Measurements from ENCODE around the gene C3orf70. TPM values are rescaled to one million over a fixed set of nuclear protein-coding genes. Genes with fewer than 3 reads are reported as not detected.

Gene C3orf70
- total and polyA plus RNA-seq, 4 experiments from 2014 or later: not detected

- ChIA-PET CTCF (ENCODE audit: partially characterized antibody) (interaction anchor here (1.3 to 2.5 kb wide), 3 partner anchors 10 to 16 kb away, joined by 3 to 10 read pairs (median 4); no protein-coding TSS in a partner anchor), POLR2A (ENCODE audit: partially characterized antibody) (no interaction called here)
- Histone ChIP-seq H3K27ac (ENCODE audit: low read depth, low read length) (no peak overlapping the region), H3K4me3 (ENCODE audit: low read length in 2 of 2) (no peak overlapping the region), H3K9me3 (ENCODE audit: control insufficient read depth in 1 of 2, low read length in 2 of 2) (no peaks in the 10 kb centered on the region), H3K36me3 (ENCODE audit: insufficient read depth, low read length) (no peaks in the 10 kb centered on the region), H3K4me1 (ENCODE audit: insufficient read depth, low read length) (no peaks in the 10 kb centered on the region), H3K27me3 (ENCODE audit: insufficient read depth, low read length) (no peaks in the 10 kb centered on the region)
- DNase-seq: no peak
- peaks cover 0 to 2% (median 0%) of the 10 kb centered on the region in 8 donors for H3K9me3 Mint-ChIP-seq
- H3K36me3 Mint-ChIP-seq: no peaks in the 10 kb centered on the region
- no peak overlapping the region for H3K4me3 Mint-ChIP-seq
- intact Hi-C loops (cut with micrococcal nuclease): no loop called here
- H3K27ac Mint-ChIP-seq: peak overlapping the region in 1 of 7 donors; percentile 4
- H3K27me3 Mint-ChIP-seq: peaks cover 8 to 14% of the 10 kb centered on the region in 2 donors
- H3K4me1 Mint-ChIP-seq: no peaks in the 10 kb centered on the region
These were observed 8.9 kb upstream of the C3orf70 start for GRCh38 chr3:185161761-185162160.

GRCh38 chr3:185157347-185157746 lies 4.5 kb upstream of the C3orf70 start:
- Histone ChIP-seq H3K36me3 (ENCODE audit: insufficient read depth, low read length) (no peaks in the 10 kb centered on the region), H3K9me3 (ENCODE audit: control insufficient read depth in 1 of 2, low read length in 2 of 2) (no peaks in the 10 kb centered on the region), H3K27me3 (ENCODE audit: insufficient read depth, low read length) (peaks cover 7% of the 10 kb centered on the region), H3K4me3 (ENCODE audit: low read length in 2 of 2) (no peak overlapping the region), H3K4me1 (ENCODE audit: insufficient read depth, low read length) (no peaks in the 10 kb centered on the region), H3K27ac (ENCODE audit: low read depth, low read length) (no peak overlapping the region)
- no peak overlapping the region for H3K27ac Mint-ChIP-seq
- intact Hi-C loops (cut with micrococcal nuclease): no loop called here
- H3K9me3 Mint-ChIP-seq: no peaks in the 10 kb centered on the region
- H3K27me3 Mint-ChIP-seq: peaks cover 10% of the 10 kb centered on the region in 2 donors
- peaks cover 0 to 4% (median 2%) of the 10 kb centered on the region in 4 donors for H3K4me1 Mint-ChIP-seq
- no peaks in the 10 kb centered on the region for H3K36me3 Mint-ChIP-seq
- ChIA-PET POLR2A (ENCODE audit: partially characterized antibody) (no interaction called here), CTCF (ENCODE audit: partially characterized antibody) (no interaction called here)
- no peak overlapping the region for H3K4me3 Mint-ChIP-seq
- DNase-seq: no peak

GRCh38 chr3:185155678-185156077 lies 2.8 kb upstream of the C3orf70 start:
- Mint-ChIP-seq H3K4me1 (peaks cover 0 to 4% (median 3%) of the 10 kb centered on the region in 4 donors), H3K36me3 (no peaks in the 10 kb centered on the region), H3K4me3 (no peak overlapping the region), H3K27ac (no peak overlapping the region), H3K9me3 (no peaks in the 10 kb centered on the region), H3K27me3 (peaks cover 17 to 20% of the 10 kb centered on the region in 2 donors)
- H3K4me1 ChIP-seq (ENCODE audit: insufficient read depth, low read length): peaks cover 4% of the 10 kb centered on the region
- ChIA-PET POLR2A (ENCODE audit: partially characterized antibody) (no interaction called here), CTCF (ENCODE audit: partially characterized antibody) (no interaction called here)
- H3K36me3 ChIP-seq (ENCODE audit: insufficient read depth, low read length): no peaks in the 10 kb centered on the region
- H3K27ac ChIP-seq (ENCODE audit: low read depth, low read length): no peak overlapping the region
- peaks cover 15% of the 10 kb centered on the region for H3K27me3 ChIP-seq (ENCODE audit: insufficient read depth, low read length)
- no peak for DNase-seq
- H3K4me3 ChIP-seq (ENCODE audit: low read length in 2 of 2): no peak overlapping the region
- no peaks in the 10 kb centered on the region for H3K9me3 ChIP-seq (ENCODE audit: control insufficient read depth in 1 of 2, low read length in 2 of 2)
- intact Hi-C loops (cut with micrococcal nuclease): no loop called here

GRCh38 chr3:185153861-185154629 lies 1.2 kb upstream of the C3orf70 start:
- no peak overlapping the region for H3K27ac Mint-ChIP-seq
- Histone ChIP-seq H3K27me3 (ENCODE audit: insufficient read depth, low read length) (peaks cover 18% of the 10 kb centered on the region), H3K4me3 (ENCODE audit: low read length in 2 of 2) (no peak overlapping the region), H3K36me3 (ENCODE audit: insufficient read depth, low read length) (no peaks in the 10 kb centered on the region), H3K9me3 (ENCODE audit: control insufficient read depth in 1 of 2, low read length in 2 of 2) (no peaks in the 10 kb centered on the region), H3K27ac (ENCODE audit: low read depth, low read length) (no peak overlapping the region), H3K4me1 (ENCODE audit: insufficient read depth, low read length) (peaks cover 4% of the 10 kb centered on the region)
- DNase-seq: no peak
- H3K4me3 Mint-ChIP-seq: no peak overlapping the region
- no peaks in the 10 kb centered on the region for H3K36me3 Mint-ChIP-seq
- ChIA-PET POLR2A (ENCODE audit: partially characterized antibody) (no interaction called here), CTCF (ENCODE audit: partially characterized antibody) (no interaction called here)
- peaks cover 24 to 26% of the 10 kb centered on the region in 2 donors for H3K27me3 Mint-ChIP-seq
- intact Hi-C loops (cut with micrococcal nuclease): no loop called here
- no peaks in the 10 kb centered on the region for H3K9me3 Mint-ChIP-seq
- H3K4me1 Mint-ChIP-seq: peaks cover 0 to 4% (median 3%) of the 10 kb centered on the region in 4 donors

- POLR2A ChIA-PET (ENCODE audit: partially characterized antibody): no interaction called here
- Histone ChIP-seq H3K9me3 (ENCODE audit: control insufficient read depth in 1 of 2, low read length in 2 of 2) (no peaks in the 10 kb centered on the region), H3K36me3 (ENCODE audit: insufficient read depth, low read length) (no peaks in the 10 kb centered on the region), H3K27me3 (ENCODE audit: insufficient read depth, low read length) (peaks cover 18% of the 10 kb centered on the region), H3K4me1 (ENCODE audit: insufficient read depth, low read length) (peaks cover 4% of the 10 kb centered on the region), H3K27ac (ENCODE audit: low read depth, low read length) (no peak overlapping the region), H3K4me3 (ENCODE audit: low read length in 2 of 2) (peak overlapping the region in 1 of 2 donors; percentile 24)
- intact Hi-C loops (cut with micrococcal nuclease): no loop called here
- H3K4me3 Mint-ChIP-seq: peak overlapping the region; percentile 71 to 87 (median 80)
- H3K36me3 Mint-ChIP-seq: no peaks in the 10 kb centered on the region
- H3K4me1 Mint-ChIP-seq: peaks cover 0 to 4% (median 3%) of the 10 kb centered on the region in 4 donors
- H3K27ac Mint-ChIP-seq: no peak overlapping the region
- H3K27me3 Mint-ChIP-seq: peaks cover 21 to 22% of the 10 kb centered on the region in 2 donors
- no peak for DNase-seq
- CTCF ChIA-PET (ENCODE audit: partially characterized antibody): no interaction called here
- H3K9me3 Mint-ChIP-seq: no peaks in the 10 kb centered on the region
These were observed 411 bp upstream of the C3orf70 start for GRCh38 chr3:185153171-185153771.

GRCh38 chr3:185151964-185152409 lies 873 bp downstream of the C3orf70 start:
- no peaks in the 10 kb centered on the region for H3K9me3 ChIP-seq (ENCODE audit: control insufficient read depth in 1 of 2, low read length in 2 of 2)
- peaks cover 4% of the 10 kb centered on the region for H3K4me1 ChIP-seq (ENCODE audit: insufficient read depth, low read length)
- H3K27ac ChIP-seq (ENCODE audit: low read depth, low read length): no peak overlapping the region
- ChIA-PET CTCF (ENCODE audit: partially characterized antibody) (interaction anchor here (1.3 kb wide), 1 partner anchor 10 kb away, joined by 4 read pairs; no protein-coding TSS in a partner anchor), POLR2A (ENCODE audit: partially characterized antibody) (no interaction called here)
- peak overlapping the region; percentile 47 to 85 (median 74) for H3K4me3 Mint-ChIP-seq
- no peaks in the 10 kb centered on the region for H3K9me3 Mint-ChIP-seq
- peaks cover 0 to 4% (median 3%) of the 10 kb centered on the region in 4 donors for H3K4me1 Mint-ChIP-seq
- no peaks in the 10 kb centered on the region for H3K36me3 Mint-ChIP-seq
- peaks cover 18% of the 10 kb centered on the region for H3K27me3 ChIP-seq (ENCODE audit: insufficient read depth, low read length)
- intact Hi-C loops (cut with micrococcal nuclease): no loop called here
- peaks cover 21 to 22% of the 10 kb centered on the region in 2 donors for H3K27me3 Mint-ChIP-seq
- H3K4me3 ChIP-seq (ENCODE audit: low read length in 2 of 2): peak overlapping the region in 1 of 2 donors; percentile 24
- DNase-seq: no peak
- H3K36me3 ChIP-seq (ENCODE audit: insufficient read depth, low read length): no peaks in the 10 kb centered on the region
- H3K27ac Mint-ChIP-seq: no peak overlapping the region

- Mint-ChIP-seq H3K4me3 (peak overlapping the region in 4 of 8 donors; percentile 0 to 33 (median 16)), H3K27ac (no peak overlapping the region), H3K36me3 (no peaks in the 10 kb centered on the region), H3K9me3 (no peaks in the 10 kb centered on the region), H3K27me3 (peaks cover 20 to 21% of the 10 kb centered on the region in 2 donors), H3K4me1 (peaks cover 0 to 4% (median 3%) of the 10 kb centered on the region in 4 donors)
- ChIA-PET CTCF (ENCODE audit: partially characterized antibody) (interaction anchor here (1.3 kb wide), 1 partner anchor 11 kb away, joined by 4 read pairs; no protein-coding TSS in a partner anchor), POLR2A (ENCODE audit: partially characterized antibody) (no interaction called here)
- Histone ChIP-seq H3K27me3 (ENCODE audit: insufficient read depth, low read length) (peaks cover 18% of the 10 kb centered on the region), H3K36me3 (ENCODE audit: insufficient read depth, low read length) (no peaks in the 10 kb centered on the region), H3K4me1 (ENCODE audit: insufficient read depth, low read length) (peaks cover 4% of the 10 kb centered on the region), H3K4me3 (ENCODE audit: low read length in 2 of 2) (no peak overlapping the region), H3K9me3 (ENCODE audit: control insufficient read depth in 1 of 2, low read length in 2 of 2) (no peaks in the 10 kb centered on the region), H3K27ac (ENCODE audit: low read depth, low read length) (no peak overlapping the region)
- no peak for DNase-seq
- intact Hi-C loops (cut with micrococcal nuclease): no loop called here
These were observed 1.5 kb downstream of the C3orf70 start for GRCh38 chr3:185151101-185151963.

All from CD4-positive, alpha-beta memory T cell (primary cell).